NCI-H1417 treated with DMSO at 0.1 percent for 48 hours (cell line): ENCODE data around the gene KCNC4.

Experiments
- DNase-seq: peaks from one replicate; lab custom pipeline; 2025; lab: John Stamatoyannopoulos, UW

Gene KCNC4

GRCh38 chr1:110230381-110231199 is 20.5 kb downstream of the KCNC4 start:
- no peak for DNase-seq

- peak; percentile 38 for DNase-seq
These were observed 23.7 kb downstream of the KCNC4 start for GRCh38 chr1:110233861-110234260.

GRCh38 chr1:110234691-110235090 is 24.6 kb downstream of the KCNC4 start:
- no peak for DNase-seq

GRCh38 chr1:110235181-110235833 is 25.2 kb downstream of the KCNC4 start:
- DNase-seq, result no peak

GRCh38 chr1:110235834-110236682 is 25.9 kb downstream of the KCNC4 start:
- DNase-seq, result no peak

GRCh38 chr1:110237386-110238152 is 27.5 kb downstream of the KCNC4 start:
- no peak for DNase-seq

- no peak for DNase-seq
These were observed 29.6 kb downstream of the KCNC4 start for GRCh38 chr1:110239441-110240430.

- no peak for DNase-seq
These were observed 30.5 kb downstream of the KCNC4 start for GRCh38 chr1:110240476-110241210.

GRCh38 chr1:110241516-110241915 is 31.4 kb downstream of the KCNC4 start:
- no peak for DNase-seq

- no peak for DNase-seq
These were observed 31.9 kb downstream of the KCNC4 start for GRCh38 chr1:110242062-110242461.

- no peak for DNase-seq
These were observed 32.6 kb downstream of the KCNC4 start for GRCh38 chr1:110242731-110243130.

GRCh38 chr1:110243146-110243545 is 33.0 kb downstream of the KCNC4 start:
- no peak for DNase-seq

GRCh38 chr1:110243574-110243973 is 33.5 kb downstream of the KCNC4 start:
- no peak for DNase-seq

- DNase-seq, result no peak
These were observed 35.9 kb downstream of the KCNC4 start for GRCh38 chr1:110245876-110246620.

- DNase-seq, result no peak
These were observed 38.6 kb downstream of the KCNC4 start for GRCh38 chr1:110248746-110249145.

GRCh38 chr1:110249256-110249655 is 39.1 kb downstream of the KCNC4 start:
- no peak for DNase-seq

- no peak for DNase-seq
These were observed 39.9 kb downstream of the KCNC4 start for GRCh38 chr1:110250008-110250407.

GRCh38 chr1:110250749-110251148 is 40.6 kb downstream of the KCNC4 start:
- no peak for DNase-seq

GRCh38 chr1:110253213-110253612 is 43.1 kb downstream of the KCNC4 start:
- no peak for DNase-seq
